ENCODE measurements around the gene DCLK1. TPM values are rescaled to one million over a fixed set of nuclear protein-coding genes. Genes with fewer than 3 reads are reported as not detected.

DCLK1 gene
- total and polyA plus RNA-seq, 8 donors: 0.67 to 10.1 (median 1.7) TPM

DNA sequence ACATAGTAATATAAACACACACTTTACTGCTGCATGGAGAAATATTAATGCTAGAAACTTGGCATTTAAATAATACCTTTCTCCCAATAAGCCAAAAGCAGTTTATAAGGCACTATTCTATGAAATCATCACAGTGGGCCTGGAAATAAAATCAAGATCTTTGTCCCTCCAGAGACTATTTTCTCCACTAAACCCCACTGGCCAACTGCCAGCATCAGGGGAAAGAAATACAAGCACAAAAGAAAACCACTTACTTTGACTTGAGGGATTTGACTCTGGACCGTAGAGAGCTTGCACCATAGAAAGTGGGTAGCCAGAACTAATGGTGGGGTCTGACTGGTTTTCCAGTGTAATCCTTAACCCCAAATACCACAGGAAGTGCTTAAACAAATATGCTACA is 71.9 kb downstream of the DCLK1 start:
- no peak for DNase-seq
- H3K4me1 ChIP-seq: peaks cover 0 to 5% (median 0%) of the 10 kb centered on the region in 3 donors
- TF ChIP-seq, protein P1, sequence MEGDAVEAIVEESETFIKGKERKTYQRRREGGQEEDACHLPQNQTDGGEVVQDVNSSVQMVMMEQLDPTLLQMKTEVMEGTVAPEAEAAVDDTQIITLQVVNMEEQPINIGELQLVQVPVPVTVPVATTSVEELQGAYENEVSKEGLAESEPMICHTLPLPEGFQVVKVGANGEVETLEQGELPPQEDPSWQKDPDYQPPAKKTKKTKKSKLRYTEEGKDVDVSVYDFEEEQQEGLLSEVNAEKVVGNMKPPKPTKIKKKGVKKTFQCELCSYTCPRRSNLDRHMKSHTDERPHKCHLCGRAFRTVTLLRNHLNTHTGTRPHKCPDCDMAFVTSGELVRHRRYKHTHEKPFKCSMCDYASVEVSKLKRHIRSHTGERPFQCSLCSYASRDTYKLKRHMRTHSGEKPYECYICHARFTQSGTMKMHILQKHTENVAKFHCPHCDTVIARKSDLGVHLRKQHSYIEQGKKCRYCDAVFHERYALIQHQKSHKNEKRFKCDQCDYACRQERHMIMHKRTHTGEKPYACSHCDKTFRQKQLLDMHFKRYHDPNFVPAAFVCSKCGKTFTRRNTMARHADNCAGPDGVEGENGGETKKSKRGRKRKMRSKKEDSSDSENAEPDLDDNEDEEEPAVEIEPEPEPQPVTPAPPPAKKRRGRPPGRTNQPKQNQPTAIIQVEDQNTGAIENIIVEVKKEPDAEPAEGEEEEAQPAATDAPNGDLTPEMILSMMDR (IDR thresholded peaks at IDR 0.05): no peak
- H3K9me3 ChIP-seq: no peaks in the 10 kb centered on the region
- no peaks in the 10 kb centered on the region for H3K36me3 ChIP-seq
- FAIRE-seq: no peak
- ATAC-seq: no peak
- 82 to 93% methylated on average over 1 of the region's 1 CpG for WGBS, 2 donors
- no peaks in the 10 kb centered on the region for H3K27me3 ChIP-seq
- no peak overlapping the region for H3K4me3 ChIP-seq
- H3K27ac ChIP-seq: no peak overlapping the region
- intact Hi-C loops (cut with DNase I): no loop called here

DNA sequence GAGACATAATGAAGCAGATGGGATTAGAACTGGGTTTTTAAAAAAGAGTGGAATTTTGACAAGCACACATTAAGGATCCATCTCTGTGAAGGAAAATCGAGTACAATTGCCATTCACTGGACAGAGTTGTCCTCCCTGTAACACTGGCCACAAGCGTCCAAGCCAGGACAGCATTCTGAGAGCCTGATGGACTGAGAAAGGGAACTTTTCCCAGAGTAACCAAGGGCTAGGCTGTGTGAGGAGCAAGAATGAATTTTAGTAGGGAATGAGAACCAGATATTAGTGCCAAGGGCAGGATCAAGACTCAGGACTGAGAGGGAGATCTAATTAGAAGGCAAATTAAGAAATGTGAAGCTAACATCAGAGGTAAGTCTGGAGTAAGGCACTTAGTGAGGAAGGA is 73.1 kb downstream of the DCLK1 start:
- Histone ChIP-seq H3K36me3 (no peaks in the 10 kb centered on the region), H3K4me1 (peaks cover 0 to 5% (median 0%) of the 10 kb centered on the region in 3 donors), H3K4me3 (no peak overlapping the region), H3K27ac (no peak overlapping the region), H3K27me3 (no peaks in the 10 kb centered on the region), H3K9me3 (no peaks in the 10 kb centered on the region)
- intact Hi-C loops (cut with DNase I): no loop called here
- DNase-seq (no peak), ATAC-seq (no peak), FAIRE-seq (no peak)
- TF ChIP-seq, protein P1 (IDR thresholded peaks at IDR 0.05): no peak
- 75 to 76% methylated on average over 2 of the region's 2 CpGs for WGBS, 2 donors

DNA sequence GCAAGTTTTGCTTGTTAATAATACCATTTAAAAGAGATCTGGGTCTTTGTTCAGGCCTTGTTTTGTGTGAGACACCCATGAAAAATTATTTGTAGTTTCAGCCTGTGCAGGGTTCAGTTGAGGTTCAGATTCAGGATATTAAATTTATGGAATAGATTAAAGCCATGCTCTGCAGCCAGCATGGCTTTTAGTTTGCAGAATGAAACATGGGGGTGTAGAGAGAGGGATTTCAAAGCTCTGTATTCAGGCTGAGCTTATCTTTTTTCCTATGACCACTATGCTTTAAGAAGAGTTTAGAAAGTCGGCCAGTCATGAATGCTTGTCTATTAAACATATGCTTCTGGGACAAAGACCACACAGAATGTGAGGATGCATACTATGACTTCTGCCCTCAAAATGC is 73.6 kb downstream of the DCLK1 start:
- ATAC-seq (no peak), FAIRE-seq (no peak), DNase-seq (no peak)
- Histone ChIP-seq H3K27ac (no peak overlapping the region), H3K4me1 (peaks cover 0 to 5% (median 0%) of the 10 kb centered on the region in 3 donors), H3K4me3 (no peak overlapping the region), H3K9me3 (no peaks in the 10 kb centered on the region), H3K36me3 (no peaks in the 10 kb centered on the region), H3K27me3 (no peaks in the 10 kb centered on the region)
- intact Hi-C loops (cut with DNase I): no loop called here
- 77 to 91% methylated on average over 1 of the region's 1 CpG for WGBS, 2 donors
- TF ChIP-seq, protein P1 (IDR thresholded peaks at IDR 0.05): no peak

DNA sequence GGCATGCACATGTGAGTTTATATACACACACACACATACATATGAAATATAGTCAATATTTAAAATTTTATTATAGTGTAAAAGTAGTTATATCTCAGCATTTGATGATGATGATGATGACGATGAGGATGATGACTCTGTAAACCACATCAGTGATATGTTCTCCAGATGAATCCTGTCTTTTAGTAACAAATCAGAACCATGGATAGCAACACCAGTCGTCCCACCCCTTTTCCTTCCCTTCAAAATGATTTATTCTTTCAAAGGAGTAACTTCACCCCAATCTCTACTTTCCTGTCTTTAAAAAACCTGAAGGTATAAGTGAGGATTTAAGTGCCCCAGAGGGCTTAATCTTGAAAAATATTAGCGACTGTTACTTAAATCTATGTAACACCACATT is 74.1 kb downstream of the DCLK1 start:
- Histone ChIP-seq H3K4me3 (no peak overlapping the region), H3K27ac (no peak overlapping the region), H3K4me1 (peaks cover 0 to 5% (median 0%) of the 10 kb centered on the region in 3 donors), H3K9me3 (no peaks in the 10 kb centered on the region), H3K36me3 (no peaks in the 10 kb centered on the region), H3K27me3 (no peaks in the 10 kb centered on the region)
- 55 to 57% methylated on average over 3 of the region's 3 CpGs for WGBS, 2 donors
- ATAC-seq (no peak), DNase-seq (no peak), FAIRE-seq (no peak)
- TF ChIP-seq, protein P1 (IDR thresholded peaks at IDR 0.05): no peak
- intact Hi-C loops (cut with DNase I): no loop called here

DNA sequence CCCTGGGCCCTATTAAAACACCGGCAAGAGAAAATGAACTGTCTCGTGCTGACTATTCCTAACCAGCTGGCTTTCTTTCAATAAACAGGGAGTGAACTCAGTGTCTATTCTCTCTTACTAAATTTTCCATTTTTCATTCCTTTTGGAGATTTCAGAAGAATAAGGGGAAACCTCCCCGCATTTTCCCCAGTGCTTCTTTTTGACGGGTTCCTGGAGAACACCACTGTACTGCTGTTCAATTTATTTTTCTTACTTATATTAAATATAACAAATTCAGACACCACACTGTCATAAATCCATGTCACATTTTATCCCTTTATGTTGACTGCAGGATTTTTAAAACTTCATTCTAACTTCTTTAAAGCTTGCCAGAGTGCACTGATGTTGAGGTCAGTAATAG is 75.8 kb downstream of the DCLK1 start:
- DNase-seq (no peak), ATAC-seq (no peak), FAIRE-seq (no peak)
- 59 to 62% methylated on average over 4 of the region's 4 CpGs for WGBS, 2 donors
- H3K36me3 ChIP-seq: no peaks in the 10 kb centered on the region
- TF ChIP-seq, protein P1 (IDR thresholded peaks at IDR 0.05): no peak
- H3K9me3 ChIP-seq: no peaks in the 10 kb centered on the region
- no peak overlapping the region for H3K4me3 ChIP-seq
- H3K27me3 ChIP-seq: no peaks in the 10 kb centered on the region
- H3K27ac ChIP-seq: no peak overlapping the region
- H3K4me1 ChIP-seq: no peaks in the 10 kb centered on the region
- intact Hi-C loops (cut with DNase I): no loop called here

Data from pancreas (tissue), 10 donors.